ENCODE results near the gene NRXN2.

The NRXN2 gene

GRCh38 chr11:64742889-64743590 is 20.0 kb upstream of the NRXN2 start:
- DNase-seq, result peak; percentile 64

- DNase-seq, result no peak
Observed at GRCh38 chr11:64742087-64742888, 19.3 kb upstream of the NRXN2 start.

- DNase-seq, result no peak
Observed at GRCh38 chr11:64741375-64742086, 18.5 kb upstream of the NRXN2 start.

GRCh38 chr11:64739871-64740270 is 16.9 kb upstream of the NRXN2 start:
- DNase-seq, result no peak

- DNase-seq, result no peak
Observed at GRCh38 chr11:64736654-64737053, 13.7 kb upstream of the NRXN2 start.

GRCh38 chr11:64735725-64736259 is 12.8 kb upstream of the NRXN2 start:
- no peak for DNase-seq

- no peak for DNase-seq
Observed at GRCh38 chr11:64734811-64735724, 12.1 kb upstream of the NRXN2 start.

- no peak for DNase-seq
Observed at GRCh38 chr11:64731601-64732000, 8.6 kb upstream of the NRXN2 start.

- DNase-seq, result peak; percentile 55
Observed at GRCh38 chr11:64729851-64730382, 6.9 kb upstream of the NRXN2 start.

GRCh38 chr11:64728757-64729365 is 5.9 kb upstream of the NRXN2 start:
- DNase-seq, result no peak

- DNase-seq, result no peak
Observed at GRCh38 chr11:64726867-64727530, 4.0 kb upstream of the NRXN2 start.

GRCh38 chr11:64726211-64726641 is 3.2 kb upstream of the NRXN2 start:
- DNase-seq, result no peak

- DNase-seq, result no peak
Observed at GRCh38 chr11:64724863-64725532, 2.0 kb upstream of the NRXN2 start.

GRCh38 chr11:64723907-64724862 is 1.2 kb upstream of the NRXN2 start:
- no peak for DNase-seq

GRCh38 chr11:64722141-64723065 is 594 bp downstream of the NRXN2 start:
- no peak for DNase-seq

GRCh38 chr11:64721359-64721699 is 1.7 kb downstream of the NRXN2 start:
- no peak for DNase-seq

GRCh38 chr11:64720640-64721358 is 2.2 kb downstream of the NRXN2 start:
- DNase-seq, result no peak
